Osteocyte (in vitro differentiated cells): ENCODE results near the gene FGF18. TPM values are rescaled to one million over a fixed set of nuclear protein-coding genes. Genes with fewer than 3 reads are reported as not detected.

Source experiments
- DNase-seq: peaks from one replicate; pipeline ENCODE4 v3.0.0; 2021; ENCODE audit warnings: mixed read lengths; ENCODE audit not compliant: unreplicated experiment; ENCODE audit errors: extremely low spot score
- H3K27ac Mint-ChIP-seq: one replicate; pipeline ENCODE4 v1.8.0; 2021; ENCODE audit warnings: mild to moderate bottlenecking, mixed read lengths; ENCODE audit not compliant: unreplicated experiment
- H3K27me3 Mint-ChIP-seq: one replicate; pipeline ENCODE4 v1.8.0; 2021; ENCODE audit warnings: mixed read lengths; ENCODE audit not compliant: unreplicated experiment
- H3K36me3 Mint-ChIP-seq: one replicate; pipeline ENCODE4 v1.8.0; 2021; ENCODE audit warnings: mixed read lengths; ENCODE audit not compliant: unreplicated experiment
- H3K4me1 Mint-ChIP-seq: one replicate; pipeline ENCODE4 v1.8.0; 2021; ENCODE audit warnings: mixed read lengths; ENCODE audit not compliant: unreplicated experiment
- H3K4me3 Mint-ChIP-seq: one replicate; pipeline ENCODE4 v1.8.0; 2021; ENCODE audit warnings: mild to moderate bottlenecking, moderate library complexity, mixed read lengths; ENCODE audit not compliant: unreplicated experiment
- H3K9me3 Mint-ChIP-seq: one replicate; pipeline ENCODE4 v1.8.0; 2021; ENCODE audit warnings: mixed read lengths; ENCODE audit not compliant: unreplicated experiment
- total RNA-seq: library from RNA; stranded (reverse); gene quantifications from 2 replicates; pipeline ENCODE4 v1.2.1, GENCODE V29; 2021
- TF ChIP-seq, protein P1 (sequence below): fragments of 200-600 bp; sonication (generic); IDR thresholded peaks from 2 replicates; pipeline ENCODE4 v1.5.0; 2021; ENCODE audit warnings: antibody characterized with exemption, mild to moderate bottlenecking, moderate library complexity

The FGF18 gene
- total RNA-seq, 1 donor from 2014 or later = 5.9 TPM

DNA sequence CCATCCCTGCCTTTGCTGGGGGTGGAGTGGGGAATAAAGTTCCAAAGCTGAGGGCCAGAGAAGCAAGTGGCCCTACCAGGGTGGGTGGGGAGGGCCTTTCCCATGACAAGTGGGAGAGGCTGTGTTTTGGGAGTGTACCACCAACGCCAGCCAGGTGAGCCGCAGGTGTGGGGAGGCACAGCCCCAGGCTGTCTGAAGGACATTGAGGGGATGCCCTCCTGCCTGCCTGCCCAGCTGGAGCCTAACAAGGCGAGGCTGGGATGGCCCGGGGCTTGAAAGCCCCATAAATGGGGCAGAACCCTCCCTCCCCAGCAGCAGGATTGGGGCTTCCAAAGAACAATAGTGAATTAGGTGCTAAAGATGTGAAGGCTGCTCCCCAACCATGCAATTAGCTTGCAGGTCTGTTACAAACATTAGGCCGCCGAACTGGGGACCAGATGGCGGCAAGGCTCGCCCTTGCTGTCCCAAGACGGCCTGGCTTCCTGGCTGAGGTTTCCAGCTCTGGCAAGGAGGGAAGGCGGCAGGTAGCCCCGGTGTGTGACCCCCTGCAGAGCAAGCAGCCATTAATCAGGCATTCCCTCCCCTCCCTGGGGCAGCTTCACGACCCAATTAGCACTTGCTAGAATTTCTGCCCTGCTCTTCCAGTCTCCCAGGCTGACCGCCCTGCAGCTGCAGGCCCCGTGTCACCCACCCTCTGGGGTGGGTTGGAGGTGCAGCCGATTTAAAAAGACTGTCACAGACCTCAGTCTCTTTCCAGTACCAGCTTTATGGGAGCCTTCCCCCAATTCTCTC is 42.9 kb downstream of the FGF18 start:
- H3K36me3 Mint-ChIP-seq = no peaks in the 10 kb centered on the region
- peaks cover 6% of the 10 kb centered on the region for H3K27me3 Mint-ChIP-seq
- no peak for DNase-seq
- no peaks in the 10 kb centered on the region for H3K4me1 Mint-ChIP-seq
- no peaks in the 10 kb centered on the region for H3K9me3 Mint-ChIP-seq
- H3K4me3 Mint-ChIP-seq = no peak overlapping the region
- H3K27ac Mint-ChIP-seq = no peak overlapping the region
- TF ChIP-seq, protein P1, sequence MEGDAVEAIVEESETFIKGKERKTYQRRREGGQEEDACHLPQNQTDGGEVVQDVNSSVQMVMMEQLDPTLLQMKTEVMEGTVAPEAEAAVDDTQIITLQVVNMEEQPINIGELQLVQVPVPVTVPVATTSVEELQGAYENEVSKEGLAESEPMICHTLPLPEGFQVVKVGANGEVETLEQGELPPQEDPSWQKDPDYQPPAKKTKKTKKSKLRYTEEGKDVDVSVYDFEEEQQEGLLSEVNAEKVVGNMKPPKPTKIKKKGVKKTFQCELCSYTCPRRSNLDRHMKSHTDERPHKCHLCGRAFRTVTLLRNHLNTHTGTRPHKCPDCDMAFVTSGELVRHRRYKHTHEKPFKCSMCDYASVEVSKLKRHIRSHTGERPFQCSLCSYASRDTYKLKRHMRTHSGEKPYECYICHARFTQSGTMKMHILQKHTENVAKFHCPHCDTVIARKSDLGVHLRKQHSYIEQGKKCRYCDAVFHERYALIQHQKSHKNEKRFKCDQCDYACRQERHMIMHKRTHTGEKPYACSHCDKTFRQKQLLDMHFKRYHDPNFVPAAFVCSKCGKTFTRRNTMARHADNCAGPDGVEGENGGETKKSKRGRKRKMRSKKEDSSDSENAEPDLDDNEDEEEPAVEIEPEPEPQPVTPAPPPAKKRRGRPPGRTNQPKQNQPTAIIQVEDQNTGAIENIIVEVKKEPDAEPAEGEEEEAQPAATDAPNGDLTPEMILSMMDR = no peak

DNA sequence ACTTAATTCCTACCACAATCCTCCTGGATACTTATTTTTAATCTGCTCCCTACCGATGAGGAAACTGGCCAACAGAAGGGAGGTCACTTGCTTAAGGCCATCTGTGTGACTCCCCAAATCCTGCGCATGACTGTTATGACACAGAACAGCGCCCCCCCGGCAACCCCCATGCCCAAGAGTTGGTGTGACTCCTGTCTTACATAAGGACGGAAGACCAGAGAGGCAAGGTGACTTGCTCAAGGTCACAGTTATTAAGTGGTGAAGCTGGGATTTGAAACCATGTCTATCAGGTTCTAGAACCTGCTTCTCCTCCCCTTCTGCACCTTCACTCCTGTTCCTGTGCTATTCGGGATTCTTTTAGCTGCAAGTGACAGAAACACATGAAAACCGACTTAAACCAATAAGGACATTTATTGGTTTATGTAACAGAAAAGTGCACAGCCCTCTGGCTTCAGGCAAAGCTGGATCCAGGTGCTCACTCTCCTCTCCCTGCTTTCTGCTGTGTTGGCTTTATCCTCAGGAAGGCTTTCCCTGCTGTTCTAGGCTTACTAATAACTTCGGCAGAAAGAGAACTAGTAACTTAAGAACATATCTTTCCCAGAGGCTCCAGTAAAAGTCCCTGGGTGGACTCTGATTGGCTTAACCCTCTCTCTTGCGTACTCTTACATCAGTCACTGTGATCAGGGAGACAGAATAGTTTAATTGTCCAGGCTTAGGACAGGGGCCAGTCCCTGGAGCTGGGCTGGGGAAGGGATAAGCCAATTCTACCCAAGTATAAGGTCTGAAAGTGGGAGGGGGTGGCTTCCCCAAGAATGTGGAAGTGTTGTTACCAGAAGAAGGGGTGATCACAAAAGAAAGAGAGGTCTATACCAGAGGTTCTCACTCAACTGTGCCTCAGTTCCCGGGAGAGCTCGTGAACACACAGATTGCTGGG is 43.7 kb downstream of the FGF18 start:
- H3K36me3 Mint-ChIP-seq = no peaks in the 10 kb centered on the region
- TF ChIP-seq, protein P1 = no peak
- no peak for DNase-seq
- no peak overlapping the region for H3K4me3 Mint-ChIP-seq
- no peaks in the 10 kb centered on the region for H3K4me1 Mint-ChIP-seq
- no peaks in the 10 kb centered on the region for H3K9me3 Mint-ChIP-seq
- H3K27me3 Mint-ChIP-seq = peaks cover 6% of the 10 kb centered on the region
- H3K27ac Mint-ChIP-seq = no peak overlapping the region

DNA sequence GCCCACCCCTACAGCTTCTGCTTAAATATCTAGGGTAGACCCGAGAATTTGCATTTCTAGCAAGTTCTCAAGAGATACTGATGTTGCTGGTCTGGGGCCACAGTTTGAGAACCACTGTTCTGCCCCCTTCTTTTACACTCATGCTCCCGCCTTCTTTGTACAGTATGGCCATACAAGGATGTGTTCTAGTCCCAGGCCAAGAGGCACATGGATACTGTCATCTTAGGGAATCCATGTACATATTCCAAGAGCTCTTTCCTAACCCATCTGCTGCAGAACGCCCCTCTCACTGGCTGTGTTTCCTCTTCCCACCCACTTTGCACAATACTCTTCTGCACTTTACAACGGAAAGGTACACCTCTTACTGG is 44.4 kb downstream of the FGF18 start:
- Mint-ChIP-seq H3K4me3 (no peak overlapping the region), H3K9me3 (no peaks in the 10 kb centered on the region), H3K27ac (no peak overlapping the region), H3K27me3 (peaks cover 6% of the 10 kb centered on the region), H3K4me1 (no peaks in the 10 kb centered on the region), H3K36me3 (no peaks in the 10 kb centered on the region)
- DNase-seq = no peak
- TF ChIP-seq, protein P1 = no peak

DNA sequence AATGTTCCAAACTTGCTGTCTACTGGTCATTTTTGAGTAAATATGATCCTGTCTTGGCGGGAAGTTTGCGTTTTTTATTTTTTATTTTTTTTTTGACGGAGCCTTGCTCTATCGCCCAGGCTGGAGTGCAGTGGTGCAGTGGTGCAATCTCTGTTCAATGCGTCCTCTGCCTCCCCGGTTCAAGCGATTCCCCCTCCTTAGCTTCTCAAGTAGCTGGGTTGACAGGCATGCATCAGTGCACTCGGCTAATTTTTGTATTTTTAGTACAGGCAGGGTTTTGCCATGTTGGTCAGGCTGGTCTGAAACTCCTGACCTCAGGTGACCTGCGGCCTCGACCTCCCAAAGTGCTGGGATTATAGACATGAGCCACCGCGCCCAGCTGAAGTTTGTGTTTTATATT is 45.4 kb downstream of the FGF18 start:
- Mint-ChIP-seq H3K27me3 (peaks cover 4% of the 10 kb centered on the region), H3K36me3 (no peaks in the 10 kb centered on the region), H3K4me3 (no peak overlapping the region), H3K4me1 (no peaks in the 10 kb centered on the region), H3K9me3 (no peaks in the 10 kb centered on the region), H3K27ac (no peak overlapping the region)
- TF ChIP-seq, protein P1 = no peak
- no peak for DNase-seq

DNA sequence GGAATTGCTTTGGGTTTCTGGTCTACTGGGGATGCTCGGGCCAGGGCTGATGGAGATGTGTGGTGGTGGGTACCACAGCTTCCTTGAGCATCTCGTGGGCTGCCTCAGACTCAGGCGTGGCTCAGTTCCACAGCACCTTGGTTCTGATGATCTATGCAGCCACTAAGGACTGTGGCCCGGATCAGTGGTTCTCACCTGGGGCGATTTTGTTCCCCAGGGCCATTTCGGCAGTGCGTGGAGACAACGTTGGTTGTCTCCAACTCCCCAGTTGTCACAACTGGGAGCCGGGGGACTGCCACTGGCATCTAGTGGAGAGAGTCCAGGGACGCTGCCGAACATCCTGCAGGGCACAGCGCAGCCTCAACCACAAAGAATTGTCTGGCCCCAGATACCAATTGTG is 47.7 kb downstream of the FGF18 start:
- Mint-ChIP-seq H3K27me3 (peaks cover 4% of the 10 kb centered on the region), H3K36me3 (no peaks in the 10 kb centered on the region)

More for the DNA sequence above, 47.7 kb downstream of the FGF18 start:
- Mint-ChIP-seq H3K27ac (no peak overlapping the region), H3K4me1 (no peaks in the 10 kb centered on the region), H3K4me3 (no peak overlapping the region), H3K9me3 (no peaks in the 10 kb centered on the region)
- TF ChIP-seq, protein P1 = no peak
- no peak for DNase-seq
